Measurements from ENCODE around the gene KIF12.

Gene KIF12

GRCh38 chr9:114096866-114097612, 2.1 kb downstream of the KIF12 start:
- TF ChIP-seq CTCF (IDR thresholded peaks at IDR 0.05) = no peak

DNA sequence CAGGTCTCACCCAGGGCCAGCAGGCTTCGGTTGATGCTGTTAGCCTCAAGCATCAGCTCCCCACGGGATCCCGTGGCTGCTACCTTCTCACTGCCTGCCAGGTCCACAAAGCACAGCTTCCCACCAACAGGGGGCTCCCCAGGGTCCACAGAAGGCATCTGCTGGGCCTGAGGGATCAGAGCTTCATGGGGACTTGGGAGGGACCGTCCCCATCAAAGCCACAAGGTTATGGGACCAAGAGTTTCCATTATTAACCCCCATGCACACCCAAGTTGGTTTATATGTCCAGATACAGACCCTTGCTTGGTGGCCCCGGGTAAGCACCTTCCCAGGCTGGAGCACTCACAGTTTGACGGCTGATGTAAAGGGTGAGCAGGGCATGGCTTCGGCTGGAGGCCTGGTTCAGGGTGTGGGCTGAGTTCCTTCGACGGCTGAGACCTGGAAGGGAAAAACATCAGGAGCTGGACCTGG, 3.0 kb downstream of the KIF12 start:
- TF ChIP-seq CTCF (IDR thresholded peaks at IDR 0.05) = no peak

GRCh38 chr9:114094971-114095370, 4.1 kb downstream of the KIF12 start:
- no peak for TF ChIP-seq CTCF (IDR thresholded peaks at IDR 0.05)

GRCh38 chr9:114093761-114094505, 5.2 kb downstream of the KIF12 start:
- TF ChIP-seq CTCF (IDR thresholded peaks at IDR 0.05) = no peak

DNA sequence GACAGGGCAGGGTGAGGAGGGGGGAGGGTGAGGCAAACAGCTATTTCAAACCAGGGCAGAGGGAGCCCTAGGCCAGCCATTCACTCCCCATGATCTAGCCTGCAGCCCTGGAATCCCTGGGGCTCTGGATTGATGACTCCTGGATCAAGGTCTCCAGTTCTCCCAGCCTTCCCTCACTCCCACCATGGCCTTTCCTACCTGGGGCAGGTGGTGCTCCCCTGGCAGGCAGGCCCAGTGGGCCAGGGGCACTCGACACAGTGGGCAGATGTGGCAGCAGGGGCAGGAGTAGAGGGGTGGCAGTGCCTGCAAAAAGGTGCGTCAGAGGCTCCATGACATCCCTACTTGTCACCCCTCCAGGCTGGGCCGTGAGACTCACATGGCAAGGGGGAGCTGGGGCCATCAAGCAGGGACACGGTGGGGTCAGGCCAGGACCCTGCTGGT, 6.0 kb downstream of the KIF12 start:
- TF ChIP-seq CTCF (IDR thresholded peaks at IDR 0.05) = no peak

DNA sequence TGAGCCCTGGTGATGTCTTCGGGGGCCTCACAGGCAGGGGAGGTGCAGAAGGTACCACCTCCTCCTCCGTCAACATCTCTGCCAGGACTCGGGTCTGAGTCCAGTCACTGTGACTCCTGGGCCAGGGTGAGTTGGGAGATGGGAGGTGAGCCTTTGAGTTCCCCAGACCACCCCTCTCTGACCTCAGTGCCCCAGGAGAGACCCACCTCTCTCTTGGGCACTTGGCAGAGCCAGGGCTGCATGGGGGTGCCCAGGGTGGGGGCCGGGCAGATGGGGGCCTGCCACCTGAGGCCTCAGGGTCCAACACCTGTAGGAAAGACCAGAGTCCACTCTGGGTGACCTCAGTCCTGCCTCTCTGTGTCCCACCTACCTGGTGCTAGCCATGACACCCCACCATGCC, 6.8 kb downstream of the KIF12 start:
- no peak for TF ChIP-seq CTCF (IDR thresholded peaks at IDR 0.05)

DNA sequence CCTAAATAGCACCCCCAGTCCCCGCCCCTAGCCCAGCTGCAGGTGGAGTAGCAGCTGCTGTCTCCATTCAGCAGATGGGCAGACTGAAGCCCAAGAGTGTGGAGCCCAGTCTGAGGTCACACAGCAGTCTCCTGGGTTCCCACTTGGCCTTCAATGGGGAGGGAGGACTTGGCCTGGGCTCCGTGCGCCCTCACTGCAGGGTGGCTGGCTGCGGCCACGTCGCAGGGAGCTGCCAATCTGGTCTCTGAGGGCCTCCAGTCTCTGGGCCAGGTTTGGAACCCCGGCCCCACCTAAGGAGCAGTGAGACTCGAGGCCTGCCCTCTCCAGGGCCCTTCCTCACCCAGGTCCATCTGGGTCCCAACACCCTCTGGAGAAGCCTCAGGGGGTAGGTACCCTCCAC, 7.4 kb downstream of the KIF12 start:
- no peak for TF ChIP-seq CTCF (IDR thresholded peaks at IDR 0.05)
